HEK293 (cell line): ENCODE data around the gene ELL.

Experiments
- CTCF ChIA-PET: fragments of 350-600 bp; formaldehyde crosslinking; extraction: SDS; loops from one replicate; lab custom pipeline; 2021; ENCODE audit warnings: antibody characterized with exemption; lab: Yijun Ruan, JAX
- POLR2A ChIA-PET: fragments of 300-600 bp; formaldehyde crosslinking; extraction: SDS; loops from one replicate; lab custom pipeline; 2020; ENCODE audit warnings: antibody characterized with exemption, inconsistent platforms; lab: Yijun Ruan, JAX
- H3K27ac ChIP-seq: fragments of 200-500 bp; sonication (Bioruptor generic); 2 replicates; pipeline ENCODE4 v1.5.1; 2014; ENCODE audit warnings: low read depth, low read length, control low read depth, inconsistent platforms; ENCODE audit errors: extremely low read depth
- H3K36me3 ChIP-seq, 2 experiments: fragments of 200-500 bp in 1 of 2; sonication (Bioruptor generic) in 1 of 2; 1 replicate in 1 of 2; 2 replicates in 1 of 2; pipeline ENCODE4 v1.5.1; 2014 to 2017; ENCODE audit warnings: inconsistent platforms in 2 of 2, low read length in 2 of 2; ENCODE audit not compliant: control insufficient read depth in 2 of 2, insufficient read depth in 1 of 2
- H3K4me1 ChIP-seq: fragments of 200-500 bp; sonication (Bioruptor generic); 2 replicates; pipeline ENCODE4 v1.5.1; 2014; ENCODE audit warnings: mild to moderate bottlenecking, low read length, inconsistent platforms; ENCODE audit not compliant: control insufficient read depth, insufficient read depth
- H3K4me3 ChIP-seq: 2 replicates; pipeline ENCODE4 v1.5.1; 2011; ENCODE audit warnings: low read depth, mild to moderate bottlenecking, control low read depth, low read length, moderate library complexity
- H3K9me3 ChIP-seq: fragments of 200-500 bp; sonication (Bioruptor generic); 2 replicates; pipeline ENCODE4 v1.5.1; 2014; ENCODE audit warnings: low read depth, low read length, inconsistent platforms; ENCODE audit not compliant: control insufficient read depth, insufficient read depth
- BCL11B ChIP-seq: fragments of 450-650 bp; formaldehyde crosslinking; IDR thresholded peaks from 2 replicates; pipeline ENCODE4 v1.5.1; 2016; ENCODE audit warnings: low read depth, missing biosample characterization, missing genetic modification characterization
- GLIS1 ChIP-seq: fragments of 450-650 bp; formaldehyde crosslinking; IDR thresholded peaks from 2 replicates; pipeline ENCODE4 v1.5.1; 2016; ENCODE audit warnings: missing biosample characterization, missing genetic modification characterization
- GLIS2 ChIP-seq: fragments of 450-650 bp; formaldehyde crosslinking; IDR thresholded peaks from 2 replicates; pipeline ENCODE4 v1.5.1; 2016; ENCODE audit warnings: missing biosample characterization, missing genetic modification characterization
- HIC1 ChIP-seq: fragments of 450-650 bp; formaldehyde crosslinking; IDR thresholded peaks from 2 replicates; pipeline ENCODE4 v1.5.1; 2016; ENCODE audit warnings: missing biosample characterization, missing genetic modification characterization
- KLF16 ChIP-seq: fragments of 450-650 bp; formaldehyde crosslinking; IDR thresholded peaks from 2 replicates; pipeline ENCODE4 v1.5.1; 2017; ENCODE audit warnings: missing biosample characterization, missing genetic modification characterization
- KLF17 ChIP-seq: fragments of 450-650 bp; formaldehyde crosslinking; IDR thresholded peaks from 2 replicates; pipeline ENCODE4 v1.5.1; 2016; ENCODE audit warnings: missing biosample characterization, missing genetic modification characterization
- KLF7 ChIP-seq: fragments of 450-650 bp; formaldehyde crosslinking; IDR thresholded peaks from 2 replicates; pipeline ENCODE4 v1.5.1; 2016; ENCODE audit warnings: missing biosample characterization, missing genetic modification characterization, borderline replicate concordance
- KLF8 ChIP-seq: fragments of 450-650 bp; formaldehyde crosslinking; IDR thresholded peaks from 2 replicates; pipeline ENCODE4 v1.5.1; 2016; ENCODE audit warnings: missing biosample characterization, missing genetic modification characterization
- SCRT2 ChIP-seq: fragments of 450-650 bp; formaldehyde crosslinking; IDR thresholded peaks from 2 replicates; pipeline ENCODE4 v1.5.1; 2016; ENCODE audit warnings: missing biosample characterization, missing genetic modification characterization
- YY2 ChIP-seq: fragments of 450-650 bp; formaldehyde crosslinking; IDR thresholded peaks from 2 replicates; pipeline ENCODE4 v1.5.1; 2016; ENCODE audit warnings: missing biosample characterization, missing genetic modification characterization
- ZEB2 ChIP-seq: fragments of 450-650 bp; formaldehyde crosslinking; IDR thresholded peaks from 2 replicates; pipeline ENCODE4 v1.5.1; 2016; ENCODE audit warnings: missing biosample characterization, missing genetic modification characterization
- ZIC2 ChIP-seq: fragments of 450-650 bp; formaldehyde crosslinking; IDR thresholded peaks from 2 replicates; pipeline ENCODE4 v1.5.1; 2016; ENCODE audit warnings: missing biosample characterization, missing genetic modification characterization
- ZNF114 ChIP-seq: fragments of 450-650 bp; formaldehyde crosslinking; IDR thresholded peaks from 2 replicates; pipeline ENCODE4 v1.5.0; 2017; ENCODE audit warnings: missing biosample characterization, missing genetic modification characterization
- ZNF214 ChIP-seq: fragments of 450-650 bp; formaldehyde crosslinking; IDR thresholded peaks from 2 replicates; pipeline ENCODE4 v1.5.1; 2017; ENCODE audit warnings: missing biosample characterization, mild to moderate bottlenecking, missing genetic modification characterization, borderline replicate concordance
- ZNF785 ChIP-seq: fragments of 450-650 bp; formaldehyde crosslinking; IDR thresholded peaks from 2 replicates; pipeline ENCODE4 v1.5.1; 2016; ENCODE audit warnings: missing biosample characterization, missing genetic modification characterization
- TF ChIP-seq, protein P1 (sequence below): fragments of 450-650 bp; formaldehyde crosslinking; IDR thresholded peaks from 2 replicates; pipeline ENCODE4 v1.5.1; 2017; ENCODE audit warnings: missing biosample characterization, missing genetic modification characterization
- TF ChIP-seq, protein P2 (sequence below): fragments of 450-650 bp; formaldehyde crosslinking; IDR thresholded peaks from 2 replicates; pipeline ENCODE4 v1.5.1; 2016; ENCODE audit warnings: missing biosample characterization, missing genetic modification characterization
- TF ChIP-seq, protein P3 (sequence below): fragments of 450-650 bp; formaldehyde crosslinking; IDR thresholded peaks from 2 replicates; pipeline ENCODE4 v1.5.1; 2016; ENCODE audit warnings: missing biosample characterization, missing genetic modification characterization

The ELL gene

DNA sequence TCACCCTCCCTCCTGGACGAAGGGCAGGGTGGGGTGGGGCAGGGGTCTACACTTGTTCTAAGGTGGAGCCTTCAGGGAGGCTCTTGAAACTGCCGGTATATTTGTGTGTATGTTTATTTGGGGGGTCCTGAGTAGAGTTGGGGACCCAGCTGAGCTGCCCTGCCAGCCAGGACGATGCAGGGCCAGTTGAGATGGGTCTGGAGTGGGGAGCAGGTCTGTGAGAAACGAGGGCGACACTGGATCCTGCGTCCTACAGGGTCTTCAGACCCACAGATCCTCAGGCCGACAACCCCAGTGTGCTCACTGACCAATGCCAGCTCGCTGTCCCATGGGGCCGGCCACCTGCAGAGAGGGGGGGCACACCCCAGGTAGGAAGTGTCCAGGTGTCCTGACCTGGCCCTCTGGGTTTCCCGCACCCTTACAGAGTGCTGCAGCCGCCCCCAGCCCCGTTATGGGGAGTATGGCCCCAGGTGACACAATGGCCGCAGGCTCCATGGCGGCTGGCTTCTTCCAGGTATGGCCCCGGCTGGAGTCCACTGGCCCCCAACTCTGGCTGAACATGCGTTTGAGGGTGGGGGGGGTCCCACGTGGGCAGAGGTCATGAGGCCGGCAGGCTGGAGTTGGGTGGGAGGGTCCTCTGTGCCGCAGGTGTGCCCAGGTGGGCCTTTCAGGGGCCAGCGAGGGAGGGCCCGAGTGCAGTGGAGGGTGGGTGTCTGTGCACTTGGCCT lies 91.3 kb downstream of the ELL start:
- ChIA-PET POLR2A (no interaction called here), CTCF (no interaction called here)
- no peak overlapping the region for H3K4me3 ChIP-seq
- peaks cover 5 to 14% of the 10 kb centered on the region in 2 experiments; a peak in 1 of 3 replicates for H3K36me3 ChIP-seq
- H3K9me3 ChIP-seq: no peaks in the 10 kb centered on the region
- TF ChIP-seq ZNF785 (tag by site-specific recombination): no peak
- peak; percentile 35; the same call in 1 of the 2 replicates for TF ChIP-seq GLIS2 (tag by site-specific recombination)
- TF ChIP-seq ZNF214 (tag by site-specific recombination): no peak
- no peak for TF ChIP-seq YY2 (tag by site-specific recombination)
- no peak for TF ChIP-seq ZNF114 (tag by site-specific recombination)
- TF ChIP-seq, protein P1, sequence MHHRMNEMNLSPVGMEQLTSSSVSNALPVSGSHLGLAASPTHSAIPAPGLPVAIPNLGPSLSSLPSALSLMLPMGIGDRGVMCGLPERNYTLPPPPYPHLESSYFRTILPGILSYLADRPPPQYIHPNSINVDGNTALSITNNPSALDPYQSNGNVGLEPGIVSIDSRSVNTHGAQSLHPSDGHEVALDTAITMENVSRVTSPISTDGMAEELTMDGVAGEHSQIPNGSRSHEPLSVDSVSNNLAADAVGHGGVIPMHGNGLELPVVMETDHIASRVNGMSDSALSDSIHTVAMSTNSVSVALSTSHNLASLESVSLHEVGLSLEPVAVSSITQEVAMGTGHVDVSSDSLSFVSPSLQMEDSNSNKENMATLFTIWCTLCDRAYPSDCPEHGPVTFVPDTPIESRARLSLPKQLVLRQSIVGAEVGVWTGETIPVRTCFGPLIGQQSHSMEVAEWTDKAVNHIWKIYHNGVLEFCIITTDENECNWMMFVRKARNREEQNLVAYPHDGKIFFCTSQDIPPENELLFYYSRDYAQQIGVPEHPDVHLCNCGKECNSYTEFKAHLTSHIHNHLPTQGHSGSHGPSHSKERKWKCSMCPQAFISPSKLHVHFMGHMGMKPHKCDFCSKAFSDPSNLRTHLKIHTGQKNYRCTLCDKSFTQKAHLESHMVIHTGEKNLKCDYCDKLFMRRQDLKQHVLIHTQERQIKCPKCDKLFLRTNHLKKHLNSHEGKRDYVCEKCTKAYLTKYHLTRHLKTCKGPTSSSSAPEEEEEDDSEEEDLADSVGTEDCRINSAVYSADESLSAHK (tag by site-specific recombination): peak; percentile 94
- no peak for TF ChIP-seq KLF16 (tag by site-specific recombination)
- TF ChIP-seq BCL11B (tag by site-specific recombination): peak; percentile 85
- TF ChIP-seq, protein P2, sequence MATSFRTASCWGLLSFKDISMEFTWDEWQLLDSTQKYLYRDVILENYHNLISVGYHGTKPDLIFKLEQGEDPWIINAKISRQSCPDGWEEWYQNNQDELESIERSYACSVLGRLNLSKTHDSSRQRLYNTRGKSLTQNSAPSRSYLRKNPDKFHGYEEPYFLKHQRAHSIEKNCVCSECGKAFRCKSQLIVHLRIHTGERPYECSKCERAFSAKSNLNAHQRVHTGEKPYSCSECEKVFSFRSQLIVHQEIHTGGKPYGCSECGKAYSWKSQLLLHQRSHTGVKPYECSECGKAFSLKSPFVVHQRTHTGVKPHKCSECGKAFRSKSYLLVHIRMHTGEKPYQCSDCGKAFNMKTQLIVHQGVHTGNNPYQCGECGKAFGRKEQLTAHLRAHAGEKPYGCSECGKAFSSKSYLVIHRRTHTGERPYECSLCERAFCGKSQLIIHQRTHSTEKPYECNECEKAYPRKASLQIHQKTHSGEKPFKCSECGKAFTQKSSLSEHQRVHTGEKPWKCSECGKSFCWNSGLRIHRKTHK (tag by site-specific recombination): no peak
- TF ChIP-seq KLF7 (tag by site-specific recombination): no peak
- peak; percentile 10; the same call in 1 of the 2 replicates for TF ChIP-seq ZIC2 (tag by site-specific recombination)
- peak; percentile 87 for TF ChIP-seq ZEB2 (tag by site-specific recombination)
- no peak for TF ChIP-seq KLF17
- TF ChIP-seq HIC1 (tag by site-specific recombination): peak; percentile 70; the same call in 1 of the 2 replicates
- TF ChIP-seq GLIS1 (tag by site-specific recombination): 0 out of 2 replicates have a peak, but pooled peaks have one; percentile 21
- TF ChIP-seq KLF8 (tag by site-specific recombination): no peak
- TF ChIP-seq, protein P3, sequence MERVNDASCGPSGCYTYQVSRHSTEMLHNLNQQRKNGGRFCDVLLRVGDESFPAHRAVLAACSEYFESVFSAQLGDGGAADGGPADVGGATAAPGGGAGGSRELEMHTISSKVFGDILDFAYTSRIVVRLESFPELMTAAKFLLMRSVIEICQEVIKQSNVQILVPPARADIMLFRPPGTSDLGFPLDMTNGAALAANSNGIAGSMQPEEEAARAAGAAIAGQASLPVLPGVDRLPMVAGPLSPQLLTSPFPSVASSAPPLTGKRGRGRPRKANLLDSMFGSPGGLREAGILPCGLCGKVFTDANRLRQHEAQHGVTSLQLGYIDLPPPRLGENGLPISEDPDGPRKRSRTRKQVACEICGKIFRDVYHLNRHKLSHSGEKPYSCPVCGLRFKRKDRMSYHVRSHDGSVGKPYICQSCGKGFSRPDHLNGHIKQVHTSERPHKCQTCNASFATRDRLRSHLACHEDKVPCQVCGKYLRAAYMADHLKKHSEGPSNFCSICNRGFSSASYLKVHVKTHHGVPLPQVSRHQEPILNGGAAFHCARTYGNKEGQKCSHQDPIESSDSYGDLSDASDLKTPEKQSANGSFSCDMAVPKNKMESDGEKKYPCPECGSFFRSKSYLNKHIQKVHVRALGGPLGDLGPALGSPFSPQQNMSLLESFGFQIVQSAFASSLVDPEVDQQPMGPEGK (tag by site-specific recombination): peak; percentile 33; the same call in 1 of the 2 replicates
- 0 out of 2 replicates have a peak, but pooled peaks have one; percentile 10 for TF ChIP-seq SCRT2 (tag by site-specific recombination)
- H3K4me1 ChIP-seq: peaks cover 24% of the 10 kb centered on the region
- no peak overlapping the region for H3K27ac ChIP-seq
